PC-9 (cell line): ENCODE results near the gene SNAP47.

Experiments
- CTCF ChIP-seq: fragments of 200-600 bp; sonication (generic); conservative IDR thresholded peaks from 2 replicates; pipeline ENCODE4 v1.6.1; 2017; ENCODE audit warnings: mixed run types, antibody characterized with exemption, mild to moderate bottlenecking, moderate library complexity
- EZH2 ChIP-seq: fragments of 200-600 bp; sonication (generic); IDR thresholded peaks from 2 replicates; pipeline ENCODE4 v1.8.0; 2017; ENCODE audit warnings: antibody characterized with exemption, low read depth

GRCh38 chr1:227789084-227790033 lies 54.1 kb downstream of the SNAP47 start:
- no peak for TF ChIP-seq CTCF
- no peak for TF ChIP-seq EZH2
